HCT116 (cell line): Measurements from ENCODE around the gene ARSB. TPM values are rescaled to one million over a fixed set of nuclear protein-coding genes. Genes with fewer than 3 reads are reported as not detected.

Source experiments
- ATAC-seq: fragments of 200-7000 bp; cut with Tn5 transposase; 2 replicates; pipeline ENCODE4 v1.9.1; 2020; ENCODE audit warnings: mild to moderate bottlenecking, moderate library complexity
- BruUV-seq: library from RNA; stranded (reverse); fragments of 400-500 nt; replicated peaks from 2 replicates; lab custom pipeline; 2021; lab: Mats Ljungman, UMichigan
- CTCF ChIA-PET: fragments of 300-600 bp; sonication (Branson Sonifier 250); formaldehyde crosslinking; loops from one replicate; lab custom pipeline; 2021; ENCODE audit warnings: antibody characterized with exemption; lab: Charles Lee
- POLR2A ChIA-PET: fragments of 300-600, 350-600 bp; sonication (Branson Sonifier 250); formaldehyde crosslinking; loops from one replicate; lab custom pipeline; 2021; ENCODE audit warnings: antibody characterized with exemption; lab: Charles Lee
- RAD21 ChIA-PET, 2 experiments: fragments of 300-600 bp; sonication (Branson Sonifier 250); formaldehyde crosslinking; loops; one replicate each; lab custom pipeline; 2023; ENCODE audit warnings: low total read pairs in 2 of 2; ENCODE audit not compliant: uncharacterized antibody in 2 of 2, unreplicated experiment in 2 of 2, low non-redundant PET in 1 of 2; lab: Charles Lee
- DNase-seq: peaks from one replicate; pipeline ENCODE4 v3.0.0-alpha.2; 2010; ENCODE audit warnings: low read depth, low spot score
- H2AFZ ChIP-seq: fragments of 200-600 bp; shearing (Covaris generic), sonication (generic); 2 replicates; pipeline ENCODE4 v1.6.1; 2017; ENCODE audit warnings: low read depth, mixed run types, mixed read lengths, antibody characterized with exemption, low read length; ENCODE audit not compliant: poor library complexity, severe bottlenecking
- H3K27ac ChIP-seq: 2 replicates; pipeline ENCODE4 v1.5.1; 2012; ENCODE audit warnings: low read depth, low read length
- H3K27me3 ChIP-seq: fragments of 200-600 bp; sonication (generic); 2 replicates; pipeline ENCODE4 v1.6.1; 2016; ENCODE audit warnings: mixed run types, low read length, mixed read lengths; ENCODE audit not compliant: insufficient read depth
- H3K36me3 ChIP-seq, 2 experiments: fragments of 200-500 bp in 1 of 2; fragments of 200-600 bp in 1 of 2; sonication (Bioruptor generic) in 1 of 2; sonication (generic) in 1 of 2; 2 replicates each; pipeline versions ENCODE4 v1.5.1 to v1.6.1; 2014 to 2016; ENCODE audit warnings: low read length in 2 of 2, inconsistent platforms in 1 of 2, mixed read lengths in 1 of 2, mixed run types in 1 of 2; ENCODE audit not compliant: insufficient read depth in 2 of 2, control insufficient read depth in 1 of 2
- H3K4me1 ChIP-seq, 2 experiments: fragments of 200-600 bp in 1 of 2; sonication (generic) in 1 of 2; 2 replicates each; pipeline versions ENCODE4 v1.5.1 to v1.6.1; 2012 to 2017; ENCODE audit warnings: low read length in 2 of 2, inconsistent platforms in 1 of 2, mild to moderate bottlenecking in 1 of 2, mixed read lengths in 1 of 2, mixed run types in 1 of 2, moderate library complexity in 1 of 2; ENCODE audit not compliant: insufficient read depth in 2 of 2, control insufficient read depth in 1 of 2
- H3K4me2 ChIP-seq: fragments of 200-600 bp; sonication (generic); 2 replicates; pipeline ENCODE4 v1.6.1; 2017; ENCODE audit warnings: mixed run types, low read length, mixed read lengths
- H3K4me3 ChIP-seq, 2 experiments: fragments of 200-600 bp in 1 of 2; sonication (generic) in 1 of 2; replicated peaks in 1 of 2; 2 replicates each; pipeline ENCODE4 v1.5.1; 2011 to 2016; ENCODE audit warnings: low read length in 2 of 2, control low read depth in 1 of 2, low read depth in 1 of 2, mild to moderate bottlenecking in 1 of 2, mixed read lengths in 1 of 2, mixed run types in 1 of 2
- H3K79me2 ChIP-seq: fragments of 200-600 bp; sonication (generic); 2 replicates; pipeline ENCODE4 v1.6.1; 2017; ENCODE audit warnings: mild to moderate bottlenecking, mixed run types, low read length, moderate library complexity, mixed read lengths; ENCODE audit not compliant: insufficient read depth
- H3K9ac ChIP-seq: fragments of 200-600 bp; sonication (generic); 2 replicates; pipeline ENCODE4 v1.6.1; 2016; ENCODE audit warnings: low read length, mixed read lengths
- H3K9me2 ChIP-seq: fragments of 200-600 bp; sonication (generic), shearing (Covaris generic); 2 replicates; pipeline ENCODE4 v1.6.1; 2017; ENCODE audit warnings: mixed run types, mild to moderate bottlenecking, moderate library complexity; ENCODE audit not compliant: insufficient read depth
- H3K9me3 ChIP-seq, 2 experiments: fragments of 200-500 bp in 1 of 2; fragments of 200-600 bp in 1 of 2; sonication (Bioruptor generic) in 1 of 2; sonication (generic) in 1 of 2; 2 replicates each; pipeline ENCODE4 v1.6.1; 2014 to 2017; ENCODE audit warnings: low read length in 2 of 2, mixed read lengths in 2 of 2, inconsistent platforms in 1 of 2, low read depth in 1 of 2, mild to moderate bottlenecking in 1 of 2, mixed run types in 1 of 2, moderate library complexity in 1 of 2; ENCODE audit not compliant: control insufficient read depth in 1 of 2, insufficient read depth in 1 of 2
- H4K20me1 ChIP-seq: fragments of 200-600 bp; sonication (generic), shearing (Covaris generic); 2 replicates; pipeline ENCODE4 v1.6.1; 2017; ENCODE audit warnings: mixed run types, mild to moderate bottlenecking, moderate library complexity; ENCODE audit not compliant: insufficient read depth
- CBX3 ChIP-seq: IDR thresholded peaks from 2 replicates; pipeline ENCODE4 v1.6.1; 2012; ENCODE audit warnings: low read depth
- RAD21 ChIP-seq: IDR thresholded peaks from 2 replicates; pipeline ENCODE4 v1.6.1; 2012; ENCODE audit warnings: low read depth, mild to moderate bottlenecking
- ZFX ChIP-seq: fragments of 450-650 bp; IDR thresholded peaks from 2 replicates; pipeline ENCODE4 v1.6.1; 2017
- intact Hi-C: fragments of 100-400 bp; cut with micrococcal nuclease; formaldehyde crosslinking; loops from 2 replicates; pipeline ENCODE4 v1.10.0; 2022
- total RNA-seq: library from RNA; stranded (reverse); gene quantifications from one replicate; pipeline ENCODE4 v1.2.1, GENCODE V29; 2021; ENCODE audit not compliant: unreplicated experiment
- TF ChIP-seq, protein P1 (sequence below), 3 experiments: fragments of 200-600 bp in 1 of 3; sonication (generic) in 1 of 3; IDR thresholded peaks in 2 of 3; conservative IDR thresholded peaks in 1 of 3; 2 replicates each; pipeline ENCODE4 v1.5.1; 2012 to 2017; ENCODE audit warnings: low read depth in 2 of 3, low read length in 2 of 3, antibody characterized with exemption in 1 of 3, borderline replicate concordance in 1 of 3, control low read depth in 1 of 3, mild to moderate bottlenecking in 1 of 3, mixed read lengths in 1 of 3, mixed run types in 1 of 3, moderate library complexity in 1 of 3; ENCODE audit not compliant: insufficient read depth in 1 of 3

The ARSB gene
- total RNA-seq, 1 experiment from 2014 or later, result 4.8 TPM

DNA sequence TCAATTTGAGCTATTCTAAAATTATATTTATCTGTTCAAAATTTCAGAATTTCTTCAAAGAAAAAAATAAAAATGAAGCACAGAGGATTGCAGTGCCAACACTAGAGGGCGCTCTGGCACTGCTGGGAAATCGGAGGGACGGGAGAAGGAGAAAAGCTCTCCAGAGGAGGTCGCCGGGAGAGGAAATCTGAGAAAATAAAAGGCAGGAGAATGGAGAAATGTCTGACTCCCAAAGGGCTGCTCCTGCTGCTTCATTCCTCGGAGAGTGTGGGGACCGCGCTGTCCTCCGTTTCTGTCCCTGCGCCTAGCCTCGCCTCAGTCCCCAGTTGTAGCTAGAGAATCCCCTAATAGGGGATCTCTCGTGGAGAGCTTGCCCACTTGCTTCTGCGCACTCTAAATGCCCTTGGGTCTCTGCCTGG, 40.0 kb upstream of the ARSB start:
- Histone ChIP-seq H3K4me2 (peak overlapping the region; percentile 51), H3K4me3 (no peak overlapping the region), H3K4me1 (peaks cover 2 to 15% of the 10 kb centered on the region in 2 experiments; a peak in 2 of 4 replicates), H3K9ac (no peak overlapping the region), H3K27ac (no peak overlapping the region), H3K9me3 (no peaks in the 10 kb centered on the region), H4K20me1 (no peaks in the 10 kb centered on the region), H3K36me3 (no peaks in the 10 kb centered on the region), H2AFZ (peak overlapping the region; percentile 91), H3K27me3 (no peaks in the 10 kb centered on the region), H3K9me2 (no peaks in the 10 kb centered on the region), H3K79me2 (no peaks in the 10 kb centered on the region)
- DNase-seq (peak; percentile 33), ATAC-seq (peak; percentile 68)
- CTCF ChIA-PET, result interaction anchor here (0.6 to 9.1 kb wide), 42 partner anchors 9 to 1059 kb away, joined by 3 to 373 read pairs (median 5); no protein-coding TSS in a partner anchor
- POLR2A ChIA-PET, result interaction anchor here (1.3 to 1.4 kb wide), 2 partner anchors 108 to 440 kb away, joined by 4 to 7 read pairs; no protein-coding TSS in a partner anchor
- RAD21 ChIA-PET, result interaction anchor here (1.0 to 1.6 kb wide), 7 partner anchors 106 to 1059 kb away, joined by 3 to 44 read pairs (median 5); no protein-coding TSS in a partner anchor
- intact Hi-C loops, result loop anchor here (1.0 to 10.0 kb wide), 5 partner anchors 85 to 510 kb away; no protein-coding TSS in a partner anchor
- BruUV-seq, result no TSS peak
- TF ChIP-seq ZFX (no peak), RAD21 (peak; percentile 91)
- TF ChIP-seq, protein P1, sequence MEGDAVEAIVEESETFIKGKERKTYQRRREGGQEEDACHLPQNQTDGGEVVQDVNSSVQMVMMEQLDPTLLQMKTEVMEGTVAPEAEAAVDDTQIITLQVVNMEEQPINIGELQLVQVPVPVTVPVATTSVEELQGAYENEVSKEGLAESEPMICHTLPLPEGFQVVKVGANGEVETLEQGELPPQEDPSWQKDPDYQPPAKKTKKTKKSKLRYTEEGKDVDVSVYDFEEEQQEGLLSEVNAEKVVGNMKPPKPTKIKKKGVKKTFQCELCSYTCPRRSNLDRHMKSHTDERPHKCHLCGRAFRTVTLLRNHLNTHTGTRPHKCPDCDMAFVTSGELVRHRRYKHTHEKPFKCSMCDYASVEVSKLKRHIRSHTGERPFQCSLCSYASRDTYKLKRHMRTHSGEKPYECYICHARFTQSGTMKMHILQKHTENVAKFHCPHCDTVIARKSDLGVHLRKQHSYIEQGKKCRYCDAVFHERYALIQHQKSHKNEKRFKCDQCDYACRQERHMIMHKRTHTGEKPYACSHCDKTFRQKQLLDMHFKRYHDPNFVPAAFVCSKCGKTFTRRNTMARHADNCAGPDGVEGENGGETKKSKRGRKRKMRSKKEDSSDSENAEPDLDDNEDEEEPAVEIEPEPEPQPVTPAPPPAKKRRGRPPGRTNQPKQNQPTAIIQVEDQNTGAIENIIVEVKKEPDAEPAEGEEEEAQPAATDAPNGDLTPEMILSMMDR (IDR thresholded peaks at IDR 0.05 in 2 of 3, conservative IDR thresholded peaks at IDR 0.05 in 1 of 3; ENCODE audit: borderline replicate concordance in 1 of 3, insufficient read depth in 1 of 3, low read depth in 2 of 3, low read length in 2 of 3), result peak; percentile 89 to 96 (median 93)

DNA sequence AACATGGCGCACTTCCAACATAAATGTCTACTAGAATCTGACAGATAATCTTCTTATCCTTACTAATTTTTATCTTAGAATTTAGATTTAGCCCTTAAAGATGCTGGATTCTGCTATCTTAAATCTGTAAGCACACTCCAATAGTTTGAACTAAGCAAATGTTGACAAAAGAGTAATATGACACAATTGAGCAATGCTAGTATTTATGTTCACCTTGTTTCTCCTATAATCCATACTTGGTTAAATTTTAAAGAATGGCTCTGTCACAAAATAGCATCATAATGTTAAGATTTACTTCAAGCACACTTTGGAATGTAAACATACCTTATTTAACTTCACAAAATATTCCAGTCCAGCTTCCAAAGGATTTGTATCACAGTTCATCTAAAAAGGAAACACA, 38.8 kb upstream of the ARSB start:
- DNase-seq, result no peak
- no peak overlapping the region for H3K27ac ChIP-seq
- H3K4me2 ChIP-seq, result no peak overlapping the region
- RAD21 ChIA-PET, result interaction anchor here in 1 of 2 experiments (1.0 to 2.1 kb wide), 4 partner anchors 109 to 1060 kb away, joined by 3 to 12 read pairs (median 6); no protein-coding TSS in a partner anchor
- no peak overlapping the region for H3K9ac ChIP-seq
- H3K79me2 ChIP-seq, result no peaks in the 10 kb centered on the region
- no peaks in the 10 kb centered on the region for H3K36me3 ChIP-seq
- no peak for ATAC-seq
- H3K9me3 ChIP-seq, result no peaks in the 10 kb centered on the region
- POLR2A ChIA-PET, result interaction anchor here (1.4 kb wide), 1 partner anchor 442 kb away, joined by 4 read pairs; no protein-coding TSS in a partner anchor
- no peak for TF ChIP-seq CBX3
- TF ChIP-seq, protein P1 (IDR thresholded peaks at IDR 0.05 in 2 of 3, conservative IDR thresholded peaks at IDR 0.05 in 1 of 3; ENCODE audit: borderline replicate concordance in 1 of 3, insufficient read depth in 1 of 3, low read depth in 2 of 3, low read length in 2 of 3), result 0 out of 6 replicates have a peak, but pooled peaks of 1 of the 3 experiments have one; percentile 1
- no peaks in the 10 kb centered on the region for H3K27me3 ChIP-seq
- no peaks in the 10 kb centered on the region for H4K20me1 ChIP-seq
- BruUV-seq, result no TSS peak
- H3K4me3 ChIP-seq, result no peak overlapping the region
- H3K4me1 ChIP-seq, result peaks cover 2 to 15% of the 10 kb centered on the region in 2 experiments; a peak in 2 of 4 replicates
- no peaks in the 10 kb centered on the region for H3K9me2 ChIP-seq
- CTCF ChIA-PET, result interaction anchor here (1.1 to 9.1 kb wide), 9 partner anchors 83 to 1060 kb away, joined by 3 to 373 read pairs (median 9); no protein-coding TSS in a partner anchor
- no peak overlapping the region for H2AFZ ChIP-seq
- intact Hi-C loops, result loop anchor here (2.0 to 10.0 kb wide), 3 partner anchors 511 to 1058 kb away; no protein-coding TSS in a partner anchor
